ENCODE measurements around the gene HNRNPK. TPM values are rescaled to one million over a fixed set of nuclear protein-coding genes. Genes with fewer than 3 reads are reported as not detected.
"Not testable (repeated sequence)": the region's sequence is repeated elsewhere in the genome, so short reads cannot be mapped to it uniquely, and the experiment has no call there.

Gene HNRNPK
- total RNA-seq, 1 donor from 2014 or later, result 685 TPM

- no peak for DNase-seq
Measured at GRCh38 chr9:83976372-83976771, 3.6 kb downstream of the HNRNPK start.

- DNase-seq, result no peak
Measured at GRCh38 chr9:83975300-83975699, 4.7 kb downstream of the HNRNPK start.

GRCh38 chr9:83972286-83972685, 7.7 kb downstream of the HNRNPK start:
- no peak for DNase-seq

- no peak for DNase-seq
Measured at GRCh38 chr9:83971485-83971884, 8.5 kb downstream of the HNRNPK start.

- no peak for DNase-seq
Measured at GRCh38 chr9:83969602-83970001, 10.4 kb downstream of the HNRNPK start.

GRCh38 chr9:83967073-83967472, 12.9 kb downstream of the HNRNPK start:
- no peak for DNase-seq

GRCh38 chr9:83966209-83966582, 13.8 kb downstream of the HNRNPK start:
- DNase-seq, result no peak

GRCh38 chr9:83965350-83966208, 14.4 kb downstream of the HNRNPK start:
- DNase-seq, result no peak

GRCh38 chr9:83964973-83965349, 15.1 kb downstream of the HNRNPK start:
- DNase-seq, result no peak

- no peak for DNase-seq
Measured at GRCh38 chr9:83962165-83962564, 17.9 kb downstream of the HNRNPK start.

- no peak for DNase-seq
Measured at GRCh38 chr9:83960991-83961390, 19.0 kb downstream of the HNRNPK start.

GRCh38 chr9:83959061-83959460, 21.0 kb downstream of the HNRNPK start:
- DNase-seq, result no peak

- DNase-seq, result no peak
Measured at GRCh38 chr9:83957248-83957513, 22.8 kb downstream of the HNRNPK start.

GRCh38 chr9:83956436-83957247, 23.4 kb downstream of the HNRNPK start:
- DNase-seq, result peak; percentile 58

GRCh38 chr9:83956086-83956435, 24.0 kb downstream of the HNRNPK start:
- peak; percentile 34 for DNase-seq

GRCh38 chr9:83948096-83948495, 31.9 kb downstream of the HNRNPK start:
- DNase-seq, result not testable (repeated sequence)

- no peak for DNase-seq
Measured at GRCh38 chr9:83940590-83941303, 39.3 kb downstream of the HNRNPK start.

GRCh38 chr9:83937861-83938455, 42.1 kb downstream of the HNRNPK start:
- DNase-seq, result peak; percentile 80

GRCh38 chr9:83936523-83936922, 43.5 kb downstream of the HNRNPK start:
- DNase-seq, result no peak

GRCh38 chr9:83935276-83935935, 44.6 kb downstream of the HNRNPK start:
- peak; percentile 21 for DNase-seq

GRCh38 chr9:83934569-83935275, 45.3 kb downstream of the HNRNPK start:
- DNase-seq, result peak; percentile 33

- no peak for DNase-seq
Measured at GRCh38 chr9:83933790-83934189, 46.2 kb downstream of the HNRNPK start.

All from dermis blood vessel endothelial cell (primary cell).